ENCODE data around the gene CBARP.

Gene CBARP

DNA sequence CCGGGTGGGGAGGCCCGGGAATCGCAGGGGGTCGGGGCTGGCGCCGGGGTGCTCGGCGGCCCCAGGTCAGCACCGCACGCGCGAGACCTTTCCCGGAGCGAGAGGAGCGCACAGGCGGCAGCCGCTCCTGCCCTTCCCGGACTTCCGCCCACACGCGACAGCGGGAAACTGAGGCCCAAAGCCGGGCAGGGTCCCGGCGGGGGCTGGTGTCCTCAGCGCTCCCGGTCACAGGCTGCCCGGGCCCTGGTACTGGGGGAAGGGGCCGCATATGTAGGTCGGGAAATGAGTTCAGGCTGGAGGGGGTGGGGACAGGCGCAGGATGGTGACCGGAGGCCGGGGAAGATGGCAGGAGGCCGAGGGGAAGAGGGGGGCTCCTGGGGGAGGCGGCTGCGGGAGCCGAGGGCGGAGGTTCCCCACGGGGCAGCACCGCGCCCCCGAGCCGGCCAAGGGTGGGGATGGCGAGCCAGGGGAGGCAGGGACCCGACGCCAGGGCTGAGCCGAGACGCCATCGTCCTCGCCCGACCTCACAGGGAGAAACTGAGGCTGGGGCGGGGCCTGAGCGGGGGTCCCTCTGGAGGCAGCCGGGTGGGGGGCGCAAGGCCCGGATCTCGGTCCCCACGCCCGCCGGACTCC lies 662 bp downstream of the CBARP start:
- H3K27ac ChIP-seq, result peak overlapping the region; percentile 99
- TF ChIP-seq, protein P1, sequence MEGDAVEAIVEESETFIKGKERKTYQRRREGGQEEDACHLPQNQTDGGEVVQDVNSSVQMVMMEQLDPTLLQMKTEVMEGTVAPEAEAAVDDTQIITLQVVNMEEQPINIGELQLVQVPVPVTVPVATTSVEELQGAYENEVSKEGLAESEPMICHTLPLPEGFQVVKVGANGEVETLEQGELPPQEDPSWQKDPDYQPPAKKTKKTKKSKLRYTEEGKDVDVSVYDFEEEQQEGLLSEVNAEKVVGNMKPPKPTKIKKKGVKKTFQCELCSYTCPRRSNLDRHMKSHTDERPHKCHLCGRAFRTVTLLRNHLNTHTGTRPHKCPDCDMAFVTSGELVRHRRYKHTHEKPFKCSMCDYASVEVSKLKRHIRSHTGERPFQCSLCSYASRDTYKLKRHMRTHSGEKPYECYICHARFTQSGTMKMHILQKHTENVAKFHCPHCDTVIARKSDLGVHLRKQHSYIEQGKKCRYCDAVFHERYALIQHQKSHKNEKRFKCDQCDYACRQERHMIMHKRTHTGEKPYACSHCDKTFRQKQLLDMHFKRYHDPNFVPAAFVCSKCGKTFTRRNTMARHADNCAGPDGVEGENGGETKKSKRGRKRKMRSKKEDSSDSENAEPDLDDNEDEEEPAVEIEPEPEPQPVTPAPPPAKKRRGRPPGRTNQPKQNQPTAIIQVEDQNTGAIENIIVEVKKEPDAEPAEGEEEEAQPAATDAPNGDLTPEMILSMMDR (IDR thresholded peaks at IDR 0.05), result no peak
- no peak for TF ChIP-seq ZFX (IDR thresholded peaks at IDR 0.05; ENCODE audit: borderline replicate concordance)

DNA sequence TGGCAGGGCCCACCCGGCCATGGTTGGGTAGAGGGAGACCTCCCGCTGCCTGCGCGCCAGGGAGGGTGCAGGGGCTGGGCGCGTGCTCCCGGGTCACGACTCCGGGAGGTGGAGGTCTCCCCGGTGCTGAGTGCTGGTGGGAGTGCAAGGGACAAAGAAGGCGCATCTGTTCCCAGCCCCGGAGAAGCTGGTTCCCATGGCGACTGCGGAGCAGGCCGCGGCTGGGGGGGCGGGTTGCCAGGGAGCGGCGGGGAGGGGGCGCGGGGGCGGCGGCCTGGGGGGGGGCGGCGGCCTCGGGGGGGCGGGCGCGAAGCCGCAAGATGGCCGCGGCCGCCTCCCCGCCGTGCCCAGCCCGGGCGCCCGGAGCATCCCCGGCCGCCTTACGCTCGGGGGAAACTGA lies 1.2 kb downstream of the CBARP start:
- peak overlapping the region; percentile 99 for H3K27ac ChIP-seq
- TF ChIP-seq ZFX (IDR thresholded peaks at IDR 0.05; ENCODE audit: borderline replicate concordance), result no peak
- TF ChIP-seq, protein P1 (IDR thresholded peaks at IDR 0.05), result no peak

DNA sequence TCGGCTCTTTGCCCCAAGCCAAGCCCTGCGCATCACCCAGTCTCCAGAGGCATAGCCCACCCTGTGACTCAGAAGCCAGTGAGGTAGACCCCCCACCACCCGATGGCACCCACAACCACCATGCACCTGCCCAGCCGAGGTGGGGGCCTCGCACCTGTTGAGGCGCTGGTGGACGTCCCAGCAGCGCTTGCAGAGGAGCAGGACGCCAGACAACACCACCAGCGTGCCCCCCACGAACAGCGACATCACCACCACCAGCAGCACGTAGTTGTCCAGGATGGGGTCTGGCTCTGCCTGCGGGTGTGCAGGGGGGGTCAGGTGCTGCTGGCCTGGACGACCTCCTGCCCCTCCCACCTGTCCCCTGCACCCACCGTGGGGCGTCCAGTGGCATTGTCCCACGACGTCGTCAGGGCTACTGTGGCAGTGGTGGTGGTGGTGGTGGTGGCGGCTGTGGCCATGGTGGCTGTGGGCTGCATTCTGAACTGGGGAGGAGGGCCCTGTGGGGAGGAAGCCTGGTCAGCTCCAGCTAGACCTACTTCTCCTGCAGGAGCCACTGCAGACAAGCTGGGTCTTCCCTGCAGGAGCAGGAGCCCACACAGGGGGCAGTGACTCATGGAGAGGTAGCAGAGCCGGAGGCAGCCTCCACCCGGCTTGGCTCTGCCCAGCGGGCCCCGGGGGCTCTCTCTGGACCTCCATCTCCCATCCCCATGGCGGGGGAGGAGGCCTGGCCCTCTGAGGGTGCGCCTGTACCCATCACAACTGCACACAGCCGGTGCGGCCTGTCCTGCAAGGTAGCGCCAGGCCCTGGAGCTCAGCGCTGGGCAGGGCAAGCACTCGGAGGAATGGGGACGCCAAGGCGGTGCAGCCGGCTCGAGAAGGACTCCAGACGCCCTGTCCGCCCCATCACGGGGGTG lies 1.9 kb downstream of the CBARP start:
- H3K27ac ChIP-seq, result peak overlapping the region; percentile 99
- TF ChIP-seq, protein P1 (IDR thresholded peaks at IDR 0.05), result no peak
- no peak for TF ChIP-seq ZFX (IDR thresholded peaks at IDR 0.05; ENCODE audit: borderline replicate concordance)

DNA sequence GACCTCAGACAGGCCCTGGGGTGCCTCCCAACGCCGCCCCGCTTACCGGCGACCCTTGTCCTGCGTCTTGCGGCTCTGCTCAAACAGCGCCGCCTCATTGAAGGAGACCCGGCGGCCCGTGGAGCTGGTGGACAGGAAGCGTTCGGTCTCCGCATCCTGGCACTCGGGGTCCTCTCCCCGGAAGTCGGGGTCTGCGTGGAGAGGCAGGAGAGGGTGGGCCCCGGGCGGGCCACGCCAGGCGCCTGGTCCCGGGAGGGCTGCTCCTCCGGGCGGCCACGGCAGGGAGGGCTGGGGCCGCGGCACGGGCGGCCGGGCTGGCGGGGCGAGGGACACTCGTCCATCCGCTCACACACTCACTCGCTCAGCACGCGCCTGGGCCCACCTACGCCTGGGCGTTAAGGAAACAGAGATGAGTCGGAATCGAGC lies 2.8 kb downstream of the CBARP start:
- no peak for TF ChIP-seq ZFX (IDR thresholded peaks at IDR 0.05; ENCODE audit: borderline replicate concordance)
- TF ChIP-seq, protein P1 (IDR thresholded peaks at IDR 0.05), result no peak
- no peak overlapping the region for H3K27ac ChIP-seq

DNA sequence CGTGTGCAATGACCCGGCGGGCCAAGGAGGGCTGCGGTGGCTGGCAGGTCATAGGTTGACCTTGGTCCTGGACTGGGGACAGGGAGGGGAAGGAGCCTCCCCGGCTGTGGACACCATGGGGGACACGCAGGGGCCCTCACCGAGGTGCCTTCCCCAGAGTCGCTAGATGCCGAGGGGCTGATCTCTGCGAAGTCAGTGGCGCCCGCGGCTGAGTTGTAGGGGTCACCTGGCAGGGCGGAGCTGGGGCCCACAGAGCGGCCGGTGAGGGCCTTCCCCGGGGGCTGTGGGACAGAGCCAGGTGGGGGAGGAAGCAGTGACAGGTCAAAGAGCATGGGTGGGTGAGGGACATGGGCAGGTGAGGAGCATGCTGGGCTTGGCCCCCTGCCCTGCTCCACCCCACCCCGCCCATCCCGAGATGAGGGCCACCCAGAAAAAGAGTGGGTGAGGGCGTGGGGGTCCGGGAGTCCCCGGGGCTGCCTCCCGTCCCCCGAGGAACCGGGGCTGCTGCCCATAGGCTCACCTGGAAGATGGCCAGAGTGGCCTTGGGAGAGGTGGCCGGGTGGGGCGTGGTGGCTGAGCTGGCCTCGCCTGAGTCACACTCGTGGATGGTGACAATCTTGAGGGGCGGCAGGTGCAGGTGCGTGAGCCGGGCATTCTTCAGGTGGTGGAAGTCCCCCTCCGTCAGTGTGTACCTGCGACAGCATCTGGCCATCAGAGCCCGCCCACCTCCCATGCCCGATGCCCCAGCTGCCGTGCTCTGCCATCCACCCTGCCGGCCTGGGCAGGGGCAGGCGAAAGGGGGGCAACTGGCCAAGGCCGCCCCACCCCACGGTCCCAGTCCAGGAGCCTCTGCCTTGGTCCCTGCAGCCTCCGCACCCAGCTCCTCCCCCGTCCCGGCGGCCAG lies 3.5 kb downstream of the CBARP start:
- H3K27ac ChIP-seq, result no peak overlapping the region
- TF ChIP-seq, protein P1 (IDR thresholded peaks at IDR 0.05), result no peak
- no peak for TF ChIP-seq ZFX (IDR thresholded peaks at IDR 0.05; ENCODE audit: borderline replicate concordance)

DNA sequence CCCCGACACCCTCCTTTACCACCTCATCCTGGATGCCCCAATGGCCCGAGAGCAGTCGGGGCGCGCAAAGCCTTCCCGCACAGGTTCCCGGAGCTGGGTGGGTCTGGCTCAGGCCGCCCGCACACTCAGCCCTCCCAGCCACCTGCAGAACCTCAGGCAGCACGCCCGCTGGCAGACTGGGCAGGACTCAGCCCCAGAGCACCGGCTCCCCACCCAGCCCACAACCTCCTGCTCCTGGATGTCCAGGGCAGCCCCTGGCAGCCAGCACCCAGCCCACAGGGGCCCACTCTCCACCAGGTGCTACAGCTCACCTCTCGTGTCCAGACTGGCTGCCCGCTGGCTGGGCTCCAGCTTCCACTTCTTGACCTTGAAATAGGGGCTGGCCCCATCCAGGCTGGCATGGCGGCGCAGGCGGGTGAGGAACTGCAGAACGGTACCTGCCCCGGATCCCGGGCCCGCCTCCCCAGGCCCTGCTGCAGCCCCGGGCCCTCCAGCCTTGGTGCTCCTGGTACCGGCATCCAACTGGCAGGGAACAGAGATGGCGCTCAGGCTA lies 4.6 kb downstream of the CBARP start:
- no peak for TF ChIP-seq ZFX (IDR thresholded peaks at IDR 0.05; ENCODE audit: borderline replicate concordance)
- TF ChIP-seq, protein P1 (IDR thresholded peaks at IDR 0.05), result no peak
- H3K27ac ChIP-seq, result peak overlapping the region; percentile 32; the same call in 1 of the 2 replicates
